Cardiac fibroblast (primary cell): ENCODE measurements around the gene SLC2A6.

ENCODE experiments used
- DNase-seq, 2 donors: peaks; one replicate each; pipeline versions ENCODE4 v3.0.0 to v3.0.0-alpha.2; 2010; ENCODE audit warnings: low read depth in 2 of 2
- H3K4me3 ChIP-seq, 2 donors: replicated peaks in 1 of 2; 1 replicate in 1 of 2; 2 replicates in 1 of 2; pipeline ENCODE4 v1.5.1; 2011; ENCODE audit warnings: low read depth in 2 of 2, low read length in 2 of 2, mild to moderate bottlenecking in 2 of 2, moderate library complexity in 1 of 2
- TF ChIP-seq, protein P1 (sequence below): IDR thresholded peaks from one replicate; pipeline ENCODE4 v1.5.1; 2011; ENCODE audit warnings: low read depth, mild to moderate bottlenecking, low read length, inconsistent platforms

SLC2A6 gene

DNA sequence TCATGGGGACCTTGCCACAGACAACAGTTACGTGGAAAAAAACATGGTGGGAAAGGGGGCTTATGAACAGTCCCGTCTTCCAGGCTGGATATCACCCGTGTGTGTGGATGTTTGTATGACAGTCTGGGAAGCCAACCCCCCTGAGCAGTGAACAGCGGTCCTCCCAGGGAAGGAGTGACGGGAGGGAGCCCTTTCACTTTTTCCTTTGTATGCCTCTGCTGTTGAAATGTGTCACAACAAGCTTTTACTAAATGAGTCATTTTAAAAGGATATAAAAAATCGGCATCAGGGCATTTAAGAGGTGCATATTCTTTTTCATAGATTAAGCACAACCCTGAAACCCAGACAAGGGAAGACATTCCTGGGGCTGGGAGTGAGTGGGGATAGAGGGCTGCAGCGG is 40.8 kb upstream of the SLC2A6 start:
- DNase-seq, result peak in 1 of 2 donors; percentile 24
- TF ChIP-seq, protein P1, sequence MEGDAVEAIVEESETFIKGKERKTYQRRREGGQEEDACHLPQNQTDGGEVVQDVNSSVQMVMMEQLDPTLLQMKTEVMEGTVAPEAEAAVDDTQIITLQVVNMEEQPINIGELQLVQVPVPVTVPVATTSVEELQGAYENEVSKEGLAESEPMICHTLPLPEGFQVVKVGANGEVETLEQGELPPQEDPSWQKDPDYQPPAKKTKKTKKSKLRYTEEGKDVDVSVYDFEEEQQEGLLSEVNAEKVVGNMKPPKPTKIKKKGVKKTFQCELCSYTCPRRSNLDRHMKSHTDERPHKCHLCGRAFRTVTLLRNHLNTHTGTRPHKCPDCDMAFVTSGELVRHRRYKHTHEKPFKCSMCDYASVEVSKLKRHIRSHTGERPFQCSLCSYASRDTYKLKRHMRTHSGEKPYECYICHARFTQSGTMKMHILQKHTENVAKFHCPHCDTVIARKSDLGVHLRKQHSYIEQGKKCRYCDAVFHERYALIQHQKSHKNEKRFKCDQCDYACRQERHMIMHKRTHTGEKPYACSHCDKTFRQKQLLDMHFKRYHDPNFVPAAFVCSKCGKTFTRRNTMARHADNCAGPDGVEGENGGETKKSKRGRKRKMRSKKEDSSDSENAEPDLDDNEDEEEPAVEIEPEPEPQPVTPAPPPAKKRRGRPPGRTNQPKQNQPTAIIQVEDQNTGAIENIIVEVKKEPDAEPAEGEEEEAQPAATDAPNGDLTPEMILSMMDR, result no peak
- no peak overlapping the region for H3K4me3 ChIP-seq

DNA sequence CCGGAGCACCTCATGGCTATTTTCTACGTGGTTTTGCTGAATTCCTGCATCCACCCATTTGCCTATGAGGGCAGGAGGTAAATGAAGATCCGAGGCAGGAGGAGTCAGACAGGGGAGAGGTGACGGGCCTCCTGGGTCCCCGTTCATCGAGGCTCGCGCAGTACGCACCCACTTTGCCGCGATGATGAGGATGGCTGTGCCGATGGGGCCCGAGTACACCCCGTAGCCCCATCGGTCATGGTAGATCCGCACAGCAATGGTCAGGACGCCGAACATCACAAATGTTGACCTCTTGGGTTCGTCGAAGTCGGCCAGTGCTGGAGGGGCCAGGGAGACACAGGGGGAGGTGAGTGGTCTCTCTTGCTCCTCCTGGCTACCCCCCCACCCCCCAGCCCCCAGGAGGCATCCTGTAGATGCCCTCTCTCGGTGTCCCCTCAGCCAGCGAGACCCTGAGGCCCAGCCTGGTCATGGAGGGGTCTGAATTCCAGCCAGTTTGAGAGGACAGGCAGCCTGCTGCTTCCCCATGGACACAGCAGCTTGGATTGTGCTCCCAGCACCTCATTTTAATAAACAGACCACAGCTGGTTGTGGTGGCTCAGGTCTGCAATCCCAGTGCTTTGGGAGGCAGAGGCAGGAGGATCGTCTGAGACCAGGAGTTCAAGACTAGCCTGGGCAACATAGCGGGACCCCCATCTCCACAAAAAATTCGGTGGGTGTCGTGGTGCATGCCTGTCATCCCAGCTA is 40.0 kb upstream of the SLC2A6 start:
- TF ChIP-seq, protein P1, result no peak
- no peak for DNase-seq
- H3K4me3 ChIP-seq, result no peak overlapping the region

DNA sequence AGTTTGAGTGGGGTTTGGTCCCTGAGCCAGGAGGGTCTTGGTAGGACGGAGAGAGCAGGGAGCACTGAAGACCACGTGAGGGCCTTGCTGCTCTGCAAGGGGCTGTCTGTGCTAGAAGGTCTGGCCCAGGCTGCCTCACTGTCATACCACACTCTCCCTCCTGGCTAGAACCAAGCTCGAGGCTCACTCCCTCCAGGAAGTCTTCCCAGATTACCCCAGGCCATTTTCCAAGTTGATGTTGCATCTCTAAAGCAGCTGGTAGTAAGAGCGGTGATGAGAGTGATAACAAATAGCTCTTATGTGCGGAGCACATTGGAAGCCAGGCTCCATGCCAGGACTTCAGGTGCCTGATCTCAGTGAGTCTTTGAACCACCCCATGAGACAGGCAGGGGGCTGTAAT is 39.3 kb upstream of the SLC2A6 start:
- no peak overlapping the region for H3K4me3 ChIP-seq
- TF ChIP-seq, protein P1, result no peak

DNA sequence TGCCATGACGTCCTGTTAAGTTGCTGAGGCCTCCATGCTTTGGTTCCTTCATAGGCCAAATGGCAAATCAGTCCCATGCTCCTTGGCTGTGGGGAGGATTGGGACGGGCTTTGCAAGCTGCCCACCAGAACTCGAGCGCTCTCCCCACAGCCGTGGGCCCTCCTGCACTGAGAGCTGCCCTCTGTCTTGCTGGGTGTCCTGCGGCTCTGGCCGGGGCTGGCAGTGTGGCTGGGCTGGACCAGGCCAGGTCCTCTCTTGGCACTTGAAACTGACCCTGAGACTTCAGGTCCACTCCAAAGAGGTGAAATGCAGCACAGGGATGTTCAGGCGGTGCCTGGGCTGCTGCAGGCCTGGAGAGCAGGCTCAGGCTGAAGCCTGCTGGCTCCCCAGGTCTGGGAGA is 38.8 kb upstream of the SLC2A6 start:
- no peak overlapping the region for H3K4me3 ChIP-seq
- TF ChIP-seq, protein P1, result no peak
- DNase-seq, result no peak

More for the DNA sequence above, 39.3 kb upstream of the SLC2A6 start:
- DNase-seq, result no peak

DNA sequence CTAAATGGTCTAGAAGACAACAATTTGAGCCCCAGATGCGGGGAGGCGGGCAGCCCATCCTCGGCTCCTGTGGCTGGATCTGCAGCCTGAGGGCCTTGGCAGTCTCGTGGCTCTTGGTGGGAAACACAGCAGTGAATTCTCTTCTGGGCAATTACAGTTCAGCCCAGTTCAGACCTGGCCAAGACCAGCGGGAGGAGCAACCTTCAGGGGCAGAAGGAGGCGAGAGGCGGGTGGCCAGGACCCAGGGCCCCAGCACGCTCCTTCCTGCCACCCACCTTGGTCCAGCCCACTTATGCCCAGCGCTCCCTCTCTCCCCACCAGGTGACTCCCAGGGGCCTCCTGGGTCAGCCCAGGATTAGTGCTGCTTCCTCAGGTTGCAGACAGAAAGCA is 38.1 kb upstream of the SLC2A6 start:
- TF ChIP-seq, protein P1, result no peak
- H3K4me3 ChIP-seq, result no peak overlapping the region
- DNase-seq, result no peak

DNA sequence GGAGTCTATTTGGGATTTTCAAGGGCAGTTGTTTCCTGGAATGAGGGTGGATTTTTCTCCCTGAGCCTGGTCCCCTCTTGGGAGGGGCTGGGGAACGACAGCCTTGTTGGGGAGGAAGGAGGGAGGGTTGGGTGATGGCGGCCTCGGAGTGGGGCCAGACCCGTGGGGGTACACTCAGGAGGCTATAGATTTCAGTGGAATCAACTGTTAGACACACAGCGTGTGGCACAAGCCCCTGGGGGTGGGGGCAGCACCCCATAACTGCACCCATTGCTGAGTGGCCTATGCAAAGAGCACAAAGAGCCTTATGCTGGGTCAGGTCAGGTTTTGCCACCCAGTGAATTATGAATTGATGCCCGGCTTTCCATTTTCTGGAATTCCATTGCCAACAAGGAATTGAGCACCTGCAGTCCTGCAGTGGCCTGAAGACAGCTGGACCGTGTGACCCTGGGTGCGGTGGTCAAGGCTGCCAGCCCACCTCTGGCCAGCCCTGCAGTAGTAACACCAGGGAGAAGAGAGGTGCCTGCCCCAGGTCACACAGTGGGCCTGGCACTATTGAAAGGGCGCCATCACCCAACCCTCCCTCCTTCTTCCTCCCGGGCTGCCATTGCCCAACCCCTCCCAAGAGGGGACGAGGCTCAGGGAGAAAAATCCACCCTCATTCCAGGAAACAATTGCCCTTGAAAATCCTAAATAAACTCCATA is 37.5 kb upstream of the SLC2A6 start:
- H3K4me3 ChIP-seq, result no peak overlapping the region
- TF ChIP-seq, protein P1, result no peak
- DNase-seq, result no peak
